SKM-1 (cell line): ENCODE results near the gene MAP2K3.

Experiments used
- DNase-seq: peaks from one replicate; lab custom pipeline; 2025; ENCODE audit not compliant: unreplicated experiment; lab: John Stamatoyannopoulos, UW

Gene MAP2K3

DNA sequence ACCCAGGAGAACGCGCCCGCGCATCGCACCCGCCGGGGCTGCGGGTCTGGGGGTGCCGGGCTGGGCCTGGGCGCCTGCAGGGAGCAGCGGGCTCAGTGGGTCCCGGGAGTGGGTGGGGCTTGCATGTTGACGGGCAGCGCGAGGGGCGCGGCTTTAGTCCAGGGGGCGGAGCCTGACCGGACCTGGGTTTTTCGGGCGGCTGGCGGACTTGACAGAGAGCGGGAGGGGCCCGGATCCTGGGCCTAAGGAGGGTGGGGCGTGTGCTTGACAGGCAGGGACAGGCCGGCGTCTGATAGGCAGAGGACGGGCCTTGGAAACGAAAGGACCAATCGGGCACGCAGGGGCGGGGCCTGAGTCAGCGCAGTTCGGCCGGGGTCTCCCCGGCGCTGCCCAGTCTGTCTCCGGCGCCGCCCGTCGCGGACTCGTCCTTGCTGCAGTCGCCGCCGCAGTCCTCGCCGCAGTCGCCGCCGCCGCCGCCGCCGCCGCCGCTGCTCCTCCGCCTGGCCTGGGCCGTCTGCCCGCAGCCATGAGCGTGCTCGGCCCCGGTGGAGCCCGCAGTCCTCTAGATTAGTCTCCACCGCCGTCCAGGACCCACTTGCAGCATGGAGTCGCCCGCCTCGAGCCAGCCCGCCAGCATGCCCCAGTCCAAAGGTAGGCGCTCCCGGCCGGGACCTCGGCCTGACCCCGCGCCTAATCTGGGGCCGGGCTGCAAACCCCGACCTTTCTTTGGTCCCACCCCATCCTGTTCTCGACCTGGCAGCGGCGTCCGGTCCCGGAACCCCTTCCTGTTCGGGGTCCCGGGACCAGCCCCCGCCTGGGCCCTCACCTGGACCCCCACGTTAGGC is at the start of gene MAP2K3:
Gene MAP2K3 (plus strand): TSS at position 393 of the 845 bp plus-strand sequence. CDS start 210 bp downstream, at position 603.
- peak; percentile 98 for DNase-seq

GRCh38 chr17:21235921-21236320 is 48.6 kb upstream of the MAP2K3 start:
- no peak for DNase-seq

DNA sequence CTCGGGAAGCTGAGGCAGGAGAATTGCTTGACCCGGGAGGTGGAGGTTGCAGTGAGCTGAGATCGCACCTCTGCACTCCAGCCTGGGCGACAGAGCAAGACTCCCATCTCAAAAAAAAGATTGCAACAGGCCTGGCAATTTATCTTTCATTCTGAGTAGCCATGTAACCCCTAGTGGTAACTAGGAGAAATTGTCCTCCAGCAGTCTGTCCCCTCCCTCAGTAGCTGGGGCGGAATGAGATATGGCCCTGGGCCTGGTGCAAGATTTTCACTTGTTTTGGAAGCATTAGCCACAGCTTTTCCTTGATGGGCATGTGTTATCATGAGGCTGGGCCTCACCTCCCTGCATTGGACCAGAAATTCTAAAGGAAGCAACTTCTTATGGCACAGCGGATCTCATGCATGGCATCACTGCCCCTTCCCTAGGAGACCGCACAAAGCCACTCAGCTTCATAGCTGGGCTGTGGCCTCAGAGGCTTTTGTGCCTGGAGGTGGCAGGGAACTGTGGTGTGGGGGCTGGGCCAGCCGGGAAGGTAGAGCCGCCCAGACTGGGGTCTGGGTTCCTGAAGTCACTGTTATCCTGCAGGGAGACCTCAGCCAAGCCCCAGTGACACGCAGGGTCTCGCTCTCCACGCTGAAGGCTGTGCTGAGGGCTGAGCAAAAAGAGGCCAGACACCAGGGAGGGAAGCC is 44.7 kb upstream of the MAP2K3 start:
- peak; percentile 58 for DNase-seq

DNA sequence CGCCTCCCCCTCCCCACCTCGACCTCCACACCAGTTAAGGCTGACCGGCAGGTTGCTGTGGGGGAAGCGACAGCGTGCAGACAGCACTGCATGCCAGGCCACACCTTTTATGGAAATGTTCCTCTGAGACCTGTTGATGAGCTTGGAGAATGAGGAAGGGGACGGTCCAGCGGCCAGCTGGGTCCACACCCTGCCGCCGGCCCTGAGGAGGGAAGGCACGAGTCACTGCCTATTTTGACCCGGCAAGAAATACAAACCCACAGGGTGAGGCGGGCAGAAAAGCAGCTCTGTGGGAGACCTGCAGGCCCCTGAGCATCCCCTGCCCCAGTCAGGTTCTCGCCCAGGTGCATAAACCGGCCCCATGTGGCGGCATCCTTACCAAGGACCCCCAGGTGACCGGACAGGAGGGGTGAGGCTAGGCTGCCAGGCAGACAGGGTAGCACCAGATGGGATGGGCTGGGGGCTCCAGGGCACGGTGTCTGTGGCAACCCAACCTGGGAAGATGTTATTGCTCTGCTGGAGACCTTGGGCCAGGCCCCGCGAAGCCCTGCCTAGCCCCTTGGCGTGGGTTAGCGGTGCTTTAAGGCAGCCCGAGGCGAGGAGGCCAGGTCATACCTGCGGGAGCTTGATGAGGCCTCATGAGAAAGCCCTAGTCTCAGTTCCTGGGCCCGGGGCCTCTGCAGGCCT is 44.0 kb upstream of the MAP2K3 start:
- DNase-seq, result no peak

DNA sequence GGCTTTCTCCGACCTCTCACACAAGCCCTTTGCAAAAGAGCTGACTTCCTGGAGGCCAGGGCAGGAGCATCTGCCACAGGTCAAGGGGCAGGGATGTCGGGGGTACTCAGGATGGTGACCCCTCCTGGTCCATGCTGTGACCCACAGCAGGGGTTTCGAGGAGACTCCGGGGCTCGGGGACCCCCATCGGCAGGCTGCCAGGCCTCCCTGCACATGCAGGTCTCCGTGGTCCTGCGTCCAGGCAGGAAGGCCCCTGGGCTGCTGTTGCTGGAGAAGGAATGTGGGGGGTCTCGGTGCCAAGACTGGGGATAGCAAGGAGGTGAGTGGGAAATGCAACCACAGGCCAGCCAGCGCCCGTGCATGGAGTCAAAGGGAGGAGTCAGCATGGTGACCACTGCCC is 42.9 kb upstream of the MAP2K3 start:
- DNase-seq, result no peak

- DNase-seq, result no peak
Observed at GRCh38 chr17:21242026-21242697, 42.3 kb upstream of the MAP2K3 start.

GRCh38 chr17:21242780-21243515 is 41.6 kb upstream of the MAP2K3 start:
- DNase-seq, result no peak

DNA sequence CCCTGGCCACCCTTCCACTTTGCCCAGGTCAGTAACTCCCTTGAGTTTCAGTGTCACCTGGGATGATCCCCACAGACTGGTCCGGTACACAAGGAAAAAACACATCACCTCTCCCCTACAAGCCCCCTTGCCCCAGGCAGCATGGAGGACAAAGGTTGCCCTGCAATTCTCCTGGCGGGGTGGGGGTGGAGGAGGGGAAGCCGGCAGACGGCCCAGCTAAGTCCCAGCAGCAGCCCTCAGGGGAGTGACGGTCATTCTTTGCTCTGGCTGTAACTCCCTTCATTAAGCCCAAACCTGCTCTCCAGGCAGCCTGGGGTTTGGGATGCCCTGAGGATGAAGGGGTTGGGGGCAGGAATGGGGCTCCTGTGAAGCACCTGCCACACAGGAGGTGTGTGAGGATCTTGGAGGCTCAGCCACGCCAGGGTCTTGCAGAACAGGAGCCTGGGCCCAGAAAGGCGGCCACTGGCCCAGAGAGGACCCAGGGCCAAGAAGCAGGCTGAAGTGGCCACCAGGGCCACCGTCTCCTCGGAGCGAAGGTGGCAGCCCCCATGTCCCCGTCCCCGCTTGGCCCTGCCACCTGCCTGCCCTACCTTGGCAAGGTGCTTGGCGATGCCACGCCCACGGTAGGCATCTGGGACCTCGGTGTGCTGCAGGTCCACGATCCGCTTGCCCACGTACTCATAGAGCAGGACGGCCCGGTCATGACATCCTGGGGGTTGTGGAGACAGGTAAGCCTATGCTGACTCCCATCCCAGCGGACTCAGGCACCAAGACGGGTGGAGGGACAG is 40.8 kb upstream of the MAP2K3 start:
- no peak for DNase-seq

DNA sequence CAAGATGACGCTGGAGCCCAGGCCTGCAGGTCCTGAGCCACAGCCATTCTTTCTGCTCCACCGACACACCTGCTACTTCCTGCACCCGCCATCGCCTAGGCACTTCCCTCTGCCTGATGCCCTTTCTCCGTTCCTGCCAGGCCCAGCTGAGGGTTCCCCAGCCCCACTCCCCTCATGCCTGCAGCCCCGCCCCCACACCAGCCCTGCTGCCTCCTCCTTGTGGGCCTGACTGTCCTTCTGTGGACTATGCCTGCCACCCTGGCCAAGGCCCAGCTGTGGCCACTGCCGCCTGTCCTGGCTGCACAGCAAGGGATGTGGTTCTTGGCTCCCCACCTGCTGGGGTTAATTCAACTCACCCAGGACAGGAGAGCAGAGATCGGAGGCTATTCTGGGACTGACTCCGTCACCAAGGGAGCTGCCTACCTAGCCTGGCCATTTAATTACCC is 38.8 kb upstream of the MAP2K3 start:
- no peak for DNase-seq

GRCh38 chr17:21246698-21247097 is 37.8 kb upstream of the MAP2K3 start:
- DNase-seq, result no peak

- DNase-seq, result no peak
Observed at GRCh38 chr17:21247552-21248258, 36.8 kb upstream of the MAP2K3 start.

DNA sequence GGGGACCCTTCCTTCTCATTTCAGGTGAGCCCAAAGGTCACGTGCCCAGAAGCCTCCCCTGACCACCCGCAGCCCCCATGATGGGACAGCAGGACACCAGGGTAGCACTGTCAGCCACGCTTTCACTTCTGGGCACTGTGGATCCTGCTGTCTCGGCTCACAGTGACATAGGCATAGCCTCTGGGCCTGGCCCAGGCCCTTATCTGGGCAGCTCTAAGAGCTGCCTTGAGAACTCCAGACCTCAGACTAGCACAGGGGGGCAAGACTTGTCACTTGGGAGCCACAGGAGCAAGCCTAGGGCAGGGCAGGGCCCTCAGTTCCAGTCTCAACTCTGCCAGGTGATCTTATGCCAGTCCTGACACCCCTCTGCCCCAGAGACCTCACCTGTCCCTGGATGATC is 36.0 kb upstream of the MAP2K3 start:
- DNase-seq, result no peak

DNA sequence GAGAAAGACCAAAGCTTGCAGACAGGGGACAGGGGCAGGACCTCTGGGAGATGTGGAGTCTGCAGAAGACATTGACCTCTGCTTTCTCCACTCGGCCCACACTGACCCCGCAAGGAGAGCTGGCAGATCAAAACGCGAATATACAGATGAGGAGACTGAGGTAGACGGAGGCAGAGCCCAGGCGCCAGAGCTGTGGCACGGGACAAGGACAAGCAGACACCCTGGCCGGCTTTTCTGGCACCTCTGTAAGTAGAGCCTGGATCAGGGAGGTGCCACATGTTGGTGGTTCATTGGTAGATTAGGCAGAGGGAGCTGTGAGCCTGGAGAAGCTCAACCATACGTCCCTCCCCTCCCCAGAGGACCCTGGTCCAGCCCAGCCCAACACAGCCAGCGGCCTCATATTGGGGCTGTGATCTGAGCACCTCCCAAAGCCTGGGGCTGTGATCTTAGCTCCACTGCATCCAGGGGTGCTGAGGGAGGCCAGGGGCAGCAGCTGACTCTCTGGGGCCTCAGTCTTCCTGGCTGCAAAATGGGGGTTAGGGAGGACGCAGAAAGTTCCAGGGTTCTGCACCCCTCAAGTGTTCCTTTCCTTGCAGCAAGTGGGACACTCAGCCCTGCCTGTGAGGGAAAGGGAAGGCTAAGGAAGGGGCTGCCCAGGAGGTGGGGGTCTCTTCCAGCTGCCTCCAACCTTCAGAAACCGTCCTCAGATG is 35.3 kb upstream of the MAP2K3 start:
- DNase-seq, result no peak

DNA sequence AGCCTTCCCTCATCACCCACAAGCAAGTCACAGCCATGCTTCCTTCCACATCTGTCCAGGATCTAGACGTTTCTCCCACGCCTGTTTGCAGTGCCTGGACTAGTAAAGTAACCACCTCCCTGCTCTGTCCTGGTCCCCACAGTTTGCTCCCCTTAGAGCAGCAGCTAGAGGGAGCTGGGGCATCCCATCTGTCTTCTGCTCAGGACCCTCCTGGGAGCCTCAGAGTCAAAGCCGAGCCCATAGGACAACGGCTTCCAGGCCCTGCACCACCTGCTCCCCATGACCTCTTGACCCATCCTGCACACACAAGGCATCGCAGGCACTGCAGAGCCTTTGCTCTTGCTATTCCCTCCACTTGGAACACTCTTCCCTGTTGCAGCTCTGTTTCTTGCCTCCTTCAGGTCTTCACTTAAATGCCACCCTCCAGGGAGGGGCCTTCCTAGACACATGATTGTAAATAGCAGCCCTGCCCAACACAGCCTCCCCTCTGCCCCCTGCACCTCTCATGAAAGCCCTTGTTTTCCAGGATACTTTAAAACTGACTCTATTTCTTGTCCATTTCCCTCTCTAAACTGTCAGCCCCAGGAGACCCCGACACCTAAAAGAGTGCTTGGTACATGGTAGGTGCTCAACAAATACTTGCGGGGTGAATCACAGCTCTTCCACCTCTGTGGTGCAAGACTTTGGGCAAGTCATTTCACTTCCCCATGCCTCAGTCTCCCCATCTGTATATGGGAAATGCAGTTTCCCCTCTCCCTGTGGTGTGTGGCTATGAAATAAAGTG is 34.4 kb upstream of the MAP2K3 start:
- DNase-seq, result no peak

- DNase-seq, result no peak
Observed at GRCh38 chr17:21250854-21251253, 33.7 kb upstream of the MAP2K3 start.

GRCh38 chr17:21251337-21252010 is 33.0 kb upstream of the MAP2K3 start:
- no peak for DNase-seq

DNA sequence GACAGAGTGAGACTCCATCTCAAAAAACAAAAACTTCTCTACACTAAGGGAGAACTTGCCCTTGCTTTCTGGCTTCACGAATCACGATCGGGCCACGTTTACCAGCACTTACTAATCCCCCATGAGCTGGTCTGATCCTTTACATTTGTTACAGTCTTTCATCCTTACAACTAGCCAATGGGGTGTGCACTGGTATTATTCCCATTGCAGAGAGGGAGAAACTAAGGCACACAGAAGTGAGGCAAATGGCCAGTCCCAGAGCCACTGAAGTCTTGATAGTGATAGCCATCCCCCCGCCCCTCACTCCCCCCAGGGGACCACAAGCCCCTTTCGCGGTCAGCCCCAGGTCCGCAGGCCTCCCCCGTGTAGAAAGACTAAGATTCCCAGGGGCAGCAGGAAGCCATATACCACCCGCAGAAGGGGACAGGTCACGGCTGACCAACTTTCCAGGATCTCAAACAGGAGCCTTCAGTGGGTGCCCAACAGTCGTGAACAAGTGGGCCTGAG is 32.2 kb upstream of the MAP2K3 start:
- DNase-seq, result no peak
